GM12891 (cell line): ENCODE data around the gene CALML3.

Experiments
- POLR2A ChIP-seq: IDR thresholded peaks from 2 replicates; pipeline ENCODE4 v1.6.1; 2011; ENCODE audit warnings: low read depth, low read length, control low read depth
- POLR2AphosphoS5 ChIP-seq: IDR thresholded peaks from 2 replicates; pipeline ENCODE4 v1.6.1; 2011; ENCODE audit warnings: low read depth, low read length, control low read depth
- POU2F2 ChIP-seq: IDR thresholded peaks from 2 replicates; pipeline ENCODE4 v1.6.1; 2011; ENCODE audit warnings: low read depth, mild to moderate bottlenecking, control low read depth, low read length, moderate library complexity
- SPI1 ChIP-seq: IDR thresholded peaks from 2 replicates; pipeline ENCODE4 v1.6.1; 2011; ENCODE audit warnings: low read depth, low read length, control low read depth
- TAF1 ChIP-seq: IDR thresholded peaks from 2 replicates; pipeline ENCODE4 v1.6.1; 2011; ENCODE audit warnings: low read depth, low read length, control low read depth

GRCh38 chr10:5565671-5566581, 41.2 kb downstream of the CALML3 start:
- no peak for TF ChIP-seq POLR2AphosphoS5
- TF ChIP-seq POLR2A, result no peak
- TF ChIP-seq TAF1, result no peak
- no peak for TF ChIP-seq SPI1
- no peak for TF ChIP-seq POU2F2
